Activated naive CD8-positive, alpha-beta T cell treated with anti-CD3 and anti-CD28 coated beads, Interleukin-2, amount 50 U/mL, for 16 hours (primary cell): Measurements from ENCODE around the gene PKIG.
"Not testable (repeated sequence)": the region's sequence is repeated elsewhere in the genome, so short reads cannot be mapped to it uniquely, and the experiment has no call there.

ENCODE experiments used
- DNase-seq: peaks from one replicate; pipeline ENCODE4 v3.0.0-alpha.2; 2020; ENCODE audit warnings: low read depth, low spot score

PKIG gene

GRCh38 chr20:44571362-44571988 is 10.9 kb upstream of the PKIG start:
- DNase-seq: no peak

- no peak for DNase-seq
Measured at GRCh38 chr20:44572551-44573500, 9.6 kb upstream of the PKIG start.

GRCh38 chr20:44573501-44573869 is 8.9 kb upstream of the PKIG start:
- DNase-seq: no peak

- no peak for DNase-seq
Measured at GRCh38 chr20:44574372-44574771, 8.0 kb upstream of the PKIG start.

- no peak for DNase-seq
Measured at GRCh38 chr20:44576297-44576696, 6.1 kb upstream of the PKIG start.

GRCh38 chr20:44579313-44580081 is 2.9 kb upstream of the PKIG start:
- no peak for DNase-seq

- DNase-seq: no peak
Measured at GRCh38 chr20:44580581-44581268, 1.7 kb upstream of the PKIG start.

- DNase-seq: no peak
Measured at GRCh38 chr20:44581515-44581914, 864 bp upstream of the PKIG start.

- DNase-seq: no peak
Measured at GRCh38 chr20:44583157-44583556, 778 bp downstream of the PKIG start.

GRCh38 chr20:44584162-44584561 is 1.8 kb downstream of the PKIG start:
- DNase-seq: no peak

GRCh38 chr20:44585057-44585963 is 2.9 kb downstream of the PKIG start:
- DNase-seq: no peak

GRCh38 chr20:44586289-44586911 is 4.0 kb downstream of the PKIG start:
- no peak for DNase-seq

- no peak for DNase-seq
Measured at GRCh38 chr20:44587035-44587980, 4.9 kb downstream of the PKIG start.

GRCh38 chr20:44588321-44588720 is 5.9 kb downstream of the PKIG start:
- not testable (repeated sequence) for DNase-seq

GRCh38 chr20:44589537-44589936 is 7.2 kb downstream of the PKIG start:
- DNase-seq: no peak

- no peak for DNase-seq
Measured at GRCh38 chr20:44590980-44591778, 8.8 kb downstream of the PKIG start.

- DNase-seq: no peak
Measured at GRCh38 chr20:44592366-44592765, 10.0 kb downstream of the PKIG start.

GRCh38 chr20:44593751-44594150 is 11.4 kb downstream of the PKIG start:
- DNase-seq: no peak
